VCaP (cell line): ENCODE results near the gene MICB.

Experiments used
- H3K27ac ChIP-seq: fragments of 450-650 bp; 2 replicates; pipeline ENCODE4 v1.5.1; 2017
- TF ChIP-seq, protein P1 (sequence below): fragments of 450-650 bp; conservative IDR thresholded peaks from 2 replicates; pipeline ENCODE4 v1.5.1; 2017; ENCODE audit warnings: mild to moderate bottlenecking, moderate library complexity

MICB gene

DNA sequence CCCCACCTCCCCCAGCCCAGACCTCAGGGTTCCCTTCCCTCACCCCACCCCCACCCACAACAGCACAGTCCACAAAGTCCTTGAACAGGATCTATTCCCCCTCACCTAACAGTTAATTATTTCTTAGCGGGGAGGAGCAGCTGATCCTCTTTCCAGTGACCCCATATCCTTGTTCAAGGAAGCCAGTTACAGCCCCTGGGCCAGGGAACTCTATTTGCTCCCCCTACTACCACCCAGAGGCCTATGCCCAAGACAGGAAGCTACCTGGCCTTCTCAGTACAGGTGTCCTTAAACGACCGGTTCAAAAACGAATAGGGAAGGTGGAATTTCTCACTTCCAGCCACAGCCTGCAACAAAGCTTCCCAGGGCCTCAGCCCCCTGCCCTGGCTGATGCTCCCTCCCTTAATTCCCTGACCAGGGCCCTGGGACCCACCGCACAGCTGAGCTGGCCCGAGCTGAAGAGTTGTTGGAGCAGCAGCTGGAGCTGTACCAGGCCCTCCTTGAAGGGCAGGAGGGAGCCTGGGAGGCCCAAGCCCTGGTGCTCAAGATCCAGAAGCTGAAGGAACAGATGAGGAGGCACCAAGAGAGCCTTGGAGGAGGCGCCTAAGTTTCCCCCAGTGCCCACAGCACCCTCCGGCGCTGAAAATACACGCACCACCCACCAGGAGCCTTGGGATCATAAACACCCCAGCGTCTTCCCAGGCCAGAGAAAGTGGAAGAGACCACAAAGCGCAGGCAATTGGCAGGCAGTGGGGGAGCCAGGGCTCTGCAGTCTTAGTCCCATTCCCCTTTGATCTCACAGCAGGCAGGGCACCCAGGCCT is 31.6 kb downstream of the MICB start:
- TF ChIP-seq, protein P1, sequence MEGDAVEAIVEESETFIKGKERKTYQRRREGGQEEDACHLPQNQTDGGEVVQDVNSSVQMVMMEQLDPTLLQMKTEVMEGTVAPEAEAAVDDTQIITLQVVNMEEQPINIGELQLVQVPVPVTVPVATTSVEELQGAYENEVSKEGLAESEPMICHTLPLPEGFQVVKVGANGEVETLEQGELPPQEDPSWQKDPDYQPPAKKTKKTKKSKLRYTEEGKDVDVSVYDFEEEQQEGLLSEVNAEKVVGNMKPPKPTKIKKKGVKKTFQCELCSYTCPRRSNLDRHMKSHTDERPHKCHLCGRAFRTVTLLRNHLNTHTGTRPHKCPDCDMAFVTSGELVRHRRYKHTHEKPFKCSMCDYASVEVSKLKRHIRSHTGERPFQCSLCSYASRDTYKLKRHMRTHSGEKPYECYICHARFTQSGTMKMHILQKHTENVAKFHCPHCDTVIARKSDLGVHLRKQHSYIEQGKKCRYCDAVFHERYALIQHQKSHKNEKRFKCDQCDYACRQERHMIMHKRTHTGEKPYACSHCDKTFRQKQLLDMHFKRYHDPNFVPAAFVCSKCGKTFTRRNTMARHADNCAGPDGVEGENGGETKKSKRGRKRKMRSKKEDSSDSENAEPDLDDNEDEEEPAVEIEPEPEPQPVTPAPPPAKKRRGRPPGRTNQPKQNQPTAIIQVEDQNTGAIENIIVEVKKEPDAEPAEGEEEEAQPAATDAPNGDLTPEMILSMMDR = no peak
- no peak overlapping the region for H3K27ac ChIP-seq

DNA sequence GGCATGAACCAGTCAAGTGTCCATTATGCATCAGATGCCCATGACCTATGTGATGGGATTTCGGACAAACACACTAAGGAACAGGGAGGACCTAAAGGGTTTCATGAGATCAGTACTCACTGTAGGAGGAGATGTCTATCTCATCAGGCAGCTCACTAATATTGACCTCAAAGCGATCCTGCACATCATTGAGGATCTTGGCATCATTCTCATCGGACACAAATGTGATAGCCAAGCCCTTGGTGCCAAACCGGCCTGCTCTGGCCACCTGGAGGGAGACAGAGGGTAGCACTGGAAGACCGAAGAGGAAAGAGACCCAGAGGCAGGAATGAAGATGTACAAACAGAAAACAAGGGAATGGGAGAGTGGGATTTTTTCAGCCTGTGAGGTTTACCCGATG is 32.7 kb downstream of the MICB start:
- H3K27ac ChIP-seq = no peak overlapping the region
- TF ChIP-seq, protein P1 = no peak

DNA sequence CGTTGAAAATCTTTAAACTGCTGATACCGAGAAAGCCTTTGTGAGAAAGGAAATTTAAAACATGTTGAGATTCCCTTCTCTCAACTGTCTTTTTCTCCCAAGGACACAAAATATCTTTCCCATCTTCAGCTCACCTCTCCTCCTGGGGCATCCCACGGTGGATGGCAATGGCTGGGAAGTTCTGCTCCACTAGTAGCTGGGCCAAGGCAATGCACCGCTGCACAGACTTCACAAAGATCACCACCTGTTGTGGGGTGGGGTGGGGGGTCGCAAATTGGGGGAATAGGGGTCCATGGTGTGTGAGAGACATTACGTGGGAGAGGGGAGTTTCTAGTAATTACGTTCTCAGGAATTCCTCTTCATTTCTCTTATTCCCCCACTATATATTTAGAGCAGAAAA is 33.2 kb downstream of the MICB start:
- TF ChIP-seq, protein P1 = no peak
- H3K27ac ChIP-seq = no peak overlapping the region

DNA sequence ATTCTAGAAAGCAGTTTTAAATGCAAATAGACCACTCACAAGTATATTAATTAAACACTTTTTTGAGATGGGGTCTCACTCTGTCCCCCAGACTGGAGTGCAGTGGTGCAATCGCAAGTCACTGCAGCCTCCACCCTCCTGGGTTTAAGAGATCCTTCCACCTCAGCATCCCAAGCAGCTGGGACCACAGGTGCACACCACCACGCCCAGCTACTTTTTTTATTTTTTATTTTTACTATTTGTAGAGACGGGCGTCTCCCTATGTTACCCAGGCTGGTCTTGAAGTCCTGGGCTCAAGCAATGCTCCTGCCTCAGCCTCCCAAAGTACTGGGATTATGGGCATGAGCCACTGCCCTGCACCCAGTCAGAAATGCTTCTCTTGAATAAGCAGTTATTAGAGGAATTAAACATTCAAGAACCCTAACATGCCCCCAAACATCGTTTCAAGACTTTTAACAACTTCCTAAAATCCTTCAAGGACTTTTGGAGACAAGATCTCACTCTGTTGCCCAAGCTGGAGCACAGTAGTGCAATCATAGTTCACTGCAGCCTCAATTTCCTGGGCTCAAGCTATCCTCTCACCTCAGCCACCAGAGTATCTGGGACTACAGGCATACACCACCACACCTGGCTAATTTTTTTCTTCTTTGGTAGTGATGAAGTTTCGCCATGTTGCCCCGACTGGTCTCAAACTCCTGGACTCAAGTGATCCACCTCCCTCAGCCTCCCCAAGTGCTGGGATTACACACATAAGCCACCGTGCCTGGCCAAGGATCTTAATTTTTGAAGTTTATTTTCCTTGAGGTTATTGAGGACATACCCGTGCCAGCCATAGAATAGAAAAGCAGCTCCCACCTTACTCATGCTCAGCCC is 34.1 kb downstream of the MICB start:
- TF ChIP-seq, protein P1 = no peak
- no peak overlapping the region for H3K27ac ChIP-seq

DNA sequence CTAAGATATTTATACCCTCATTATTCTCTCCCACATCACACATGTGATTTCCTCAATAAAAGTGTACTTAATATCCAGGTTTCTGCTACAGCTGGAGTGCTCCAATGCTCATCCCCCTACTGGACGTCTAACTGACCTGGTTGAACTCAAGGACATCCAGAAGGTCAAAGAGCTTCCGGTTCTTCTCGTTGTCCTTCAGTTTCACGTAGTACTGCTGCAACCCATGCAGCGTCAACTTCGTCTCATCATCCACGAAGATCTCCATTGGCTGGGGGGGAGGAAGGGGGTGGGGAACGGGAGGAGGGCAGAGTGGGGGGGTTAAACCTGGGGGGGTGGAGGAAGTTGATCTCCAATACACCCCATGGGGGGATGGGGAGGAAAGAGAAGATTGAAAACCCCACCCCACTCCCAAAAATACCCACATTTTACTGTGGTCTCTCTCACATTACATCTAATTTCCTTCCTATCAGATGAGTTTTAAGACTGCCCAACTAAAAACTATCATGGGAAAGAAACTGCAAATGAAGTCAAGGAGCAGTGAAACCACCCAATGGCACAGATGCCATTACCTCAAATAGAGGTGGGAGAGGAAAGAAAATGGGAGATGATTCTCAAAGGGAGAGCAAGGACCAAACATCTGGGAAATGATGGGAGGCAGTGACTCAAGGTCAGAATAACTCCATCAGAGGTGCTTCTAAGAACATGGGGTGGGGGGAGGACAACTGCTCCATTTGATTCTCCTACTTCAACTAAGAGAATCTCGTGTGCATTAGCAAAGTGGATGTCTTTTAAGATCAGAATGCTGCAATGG is 34.9 kb downstream of the MICB start:
- H3K27ac ChIP-seq = no peak overlapping the region
- TF ChIP-seq, protein P1 = no peak

DNA sequence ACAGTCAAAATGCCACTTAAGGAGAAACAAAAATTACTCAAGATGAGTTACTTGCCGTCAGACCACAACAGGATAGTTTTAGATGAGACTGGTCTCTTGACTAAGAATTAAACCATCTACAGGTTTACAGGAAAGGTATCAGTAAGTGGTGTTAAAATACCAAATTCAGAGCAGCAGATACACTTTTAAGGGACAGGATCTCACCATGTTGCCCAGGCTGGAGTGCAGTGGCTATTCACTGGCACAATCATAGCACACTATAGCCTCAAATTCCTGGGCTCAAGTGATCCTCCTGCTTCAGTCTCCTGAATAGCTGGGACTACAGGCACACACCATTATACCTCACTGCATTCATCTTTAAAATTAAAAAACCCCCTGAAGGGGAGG is 35.5 kb downstream of the MICB start:
- TF ChIP-seq, protein P1 = no peak
- H3K27ac ChIP-seq = no peak overlapping the region

DNA sequence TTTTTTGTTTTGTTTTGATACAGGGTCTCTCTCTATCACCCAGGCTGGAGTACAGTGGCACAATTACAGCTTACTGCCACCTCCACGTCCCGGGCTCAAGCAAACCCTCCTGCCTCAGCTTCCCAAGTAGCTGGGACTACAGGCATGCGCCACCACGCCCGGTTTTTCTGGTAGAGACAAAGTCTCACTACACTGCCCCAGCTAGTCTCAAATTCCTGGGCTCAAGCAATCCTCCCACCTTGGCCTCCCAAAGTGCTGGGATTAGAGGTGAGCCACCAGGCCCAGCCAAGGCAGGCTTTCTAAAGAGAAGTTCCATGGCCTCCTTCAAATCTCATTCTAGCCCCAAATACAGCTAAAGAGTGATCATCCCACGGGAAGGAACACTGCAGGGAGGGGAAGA is 36.1 kb downstream of the MICB start:
- no peak overlapping the region for H3K27ac ChIP-seq
- TF ChIP-seq, protein P1 = no peak
